Activated naive CD8-positive, alpha-beta T cell treated with anti-CD3 and anti-CD28 coated beads for 36 hours (primary cell): ENCODE measurements around the gene LYPD1. TPM values are rescaled to one million over a fixed set of nuclear protein-coding genes. Genes with fewer than 3 reads are reported as not detected.

ENCODE experiments used
- DNase-seq: peaks from one replicate; pipeline ENCODE4 v3.0.0; 2021
- H3K27ac Mint-ChIP-seq: one replicate; pipeline ENCODE4 v1.8.0; 2022; ENCODE audit warnings: mild to moderate bottlenecking, moderate library complexity, mixed read lengths
- H3K27me3 Mint-ChIP-seq: one replicate; pipeline ENCODE4 v1.8.0; 2022; ENCODE audit warnings: mild to moderate bottlenecking, mixed read lengths
- H3K36me3 Mint-ChIP-seq: one replicate; pipeline ENCODE4 v1.8.0; 2021; ENCODE audit warnings: mild to moderate bottlenecking, mixed read lengths
- H3K4me1 Mint-ChIP-seq: one replicate; pipeline ENCODE4 v1.8.0; 2021; ENCODE audit warnings: mixed read lengths
- H3K4me3 Mint-ChIP-seq: one replicate; pipeline ENCODE4 v1.8.0; 2022; ENCODE audit warnings: mild to moderate bottlenecking, moderate library complexity, mixed read lengths
- H3K9me3 Mint-ChIP-seq: one replicate; pipeline ENCODE4 v1.8.0; 2022; ENCODE audit warnings: mixed read lengths
- total RNA-seq, 2 experiments: library from RNA; stranded (reverse); gene quantifications; one replicate each; pipeline ENCODE4 v1.2.3, GENCODE V29; 2021

Gene LYPD1
- total RNA-seq, 2 experiments from 2014 or later, result not detected

GRCh38 chr2:132597831-132598230, 72.2 kb downstream of the LYPD1 start:
- no peaks in the 10 kb centered on the region for H3K4me1 Mint-ChIP-seq
- no peak overlapping the region for H3K27ac Mint-ChIP-seq
- DNase-seq, result no peak
- H3K9me3 Mint-ChIP-seq, result peaks cover 1% of the 10 kb centered on the region
- peaks cover 4% of the 10 kb centered on the region for H3K27me3 Mint-ChIP-seq
- H3K36me3 Mint-ChIP-seq, result no peaks in the 10 kb centered on the region
- H3K4me3 Mint-ChIP-seq, result no peak overlapping the region

GRCh38 chr2:132597166-132597565, 72.8 kb downstream of the LYPD1 start:
- peaks cover 1% of the 10 kb centered on the region for H3K9me3 Mint-ChIP-seq
- H3K27me3 Mint-ChIP-seq, result peaks cover 4% of the 10 kb centered on the region
- no peak overlapping the region for H3K4me3 Mint-ChIP-seq
- H3K27ac Mint-ChIP-seq, result no peak overlapping the region
- no peaks in the 10 kb centered on the region for H3K36me3 Mint-ChIP-seq
- no peaks in the 10 kb centered on the region for H3K4me1 Mint-ChIP-seq
- no peak for DNase-seq

- Mint-ChIP-seq H3K4me3 (no peak overlapping the region), H3K27ac (no peak overlapping the region), H3K27me3 (peaks cover 4% of the 10 kb centered on the region), H3K4me1 (no peaks in the 10 kb centered on the region), H3K36me3 (no peaks in the 10 kb centered on the region), H3K9me3 (peaks cover 1% of the 10 kb centered on the region)
- DNase-seq, result no peak
These were observed 74.3 kb downstream of the LYPD1 start for GRCh38 chr2:132595693-132596092.

- no peak overlapping the region for H3K27ac Mint-ChIP-seq
- H3K4me1 Mint-ChIP-seq, result no peaks in the 10 kb centered on the region
- no peak overlapping the region for H3K4me3 Mint-ChIP-seq
- DNase-seq, result no peak
- no peaks in the 10 kb centered on the region for H3K36me3 Mint-ChIP-seq
- H3K27me3 Mint-ChIP-seq, result peaks cover 2% of the 10 kb centered on the region
- peaks cover 1% of the 10 kb centered on the region for H3K9me3 Mint-ChIP-seq
These were observed 74.8 kb downstream of the LYPD1 start for GRCh38 chr2:132595186-132595585.
